Liver (tissue), 9 donors: Measurements from ENCODE around the gene TMEM107. TPM values are rescaled to one million over a fixed set of nuclear protein-coding genes. Genes with fewer than 3 reads are reported as not detected.
A peak's percentile ranks its signal among the peaks of the same experiment; 100 is the strongest.
"Not testable (repeated sequence)": the region's sequence is repeated elsewhere in the genome, so short reads cannot be mapped to it uniquely, and the experiment has no call there.

ENCODE experiments used
- DNase-seq: peaks from one replicate; pipeline ENCODE4 v3.0.0-alpha.2; 2017; ENCODE audit warnings: low spot score
- H3K27ac ChIP-seq, 2 donors: one replicate each; pipeline ENCODE4 v1.7.0; 2013; ENCODE audit warnings: inconsistent platforms in 2 of 2, low read length in 2 of 2, control low read depth in 1 of 2, low read depth in 1 of 2, mild to moderate bottlenecking in 1 of 2
- H3K27me3 ChIP-seq, 4 donors: one replicate each; pipeline versions ENCODE4 v1.6.1 to v1.7.0; 2013; ENCODE audit warnings: low read length in 3 of 4, inconsistent platforms in 1 of 4, mild to moderate bottlenecking in 1 of 4, moderate library complexity in 1 of 4; ENCODE audit not compliant: control insufficient read depth in 4 of 4, insufficient read depth in 4 of 4
- H3K36me3 ChIP-seq, 4 donors: one replicate each; pipeline versions ENCODE4 v1.6.1 to v1.7.0; 2013; ENCODE audit warnings: low read length in 3 of 4, mild to moderate bottlenecking in 3 of 4, low read depth in 1 of 4, moderate library complexity in 1 of 4; ENCODE audit not compliant: control insufficient read depth in 4 of 4, insufficient read depth in 3 of 4
- H3K4me1 ChIP-seq, 4 donors: one replicate each; pipeline versions ENCODE4 v1.6.1 to v1.7.0; 2013; ENCODE audit warnings: low read length in 3 of 4, mild to moderate bottlenecking in 3 of 4, moderate library complexity in 1 of 4; ENCODE audit not compliant: control insufficient read depth in 4 of 4, insufficient read depth in 4 of 4
- H3K4me3 ChIP-seq, 3 donors: one replicate each; pipeline versions ENCODE4 v1.6.1 to v1.7.0; 2013; ENCODE audit warnings: low read length in 3 of 3, control low read depth in 1 of 3, low read depth in 1 of 3, mild to moderate bottlenecking in 1 of 3
- H3K9ac ChIP-seq, 2 donors: one replicate each; pipeline ENCODE4 v1.7.0; 2013; ENCODE audit warnings: low read length in 2 of 2, mild to moderate bottlenecking in 2 of 2, moderate library complexity in 2 of 2, control low read depth in 1 of 2, low read depth in 1 of 2
- H3K9me3 ChIP-seq, 4 donors: one replicate each; pipeline versions ENCODE4 v1.6.1 to v1.7.0; 2013; ENCODE audit warnings: low read length in 3 of 4; ENCODE audit not compliant: control insufficient read depth in 4 of 4
- ATF3 ChIP-seq: IDR thresholded peaks from 2 replicates; pipeline ENCODE4 v1.6.1; 2016; ENCODE audit warnings: antibody characterized with exemption
- CTCF ChIP-seq: fragments of 150-350 bp; IDR thresholded peaks from 2 replicates; pipeline ENCODE4 v1.5.1; 2017; ENCODE audit warnings: improper control_type of control experiment, low read depth, low read length; ENCODE audit not compliant: missing input control
- EGR1 ChIP-seq, 2 donors: IDR thresholded peaks; 2 replicates each; pipeline ENCODE4 v1.6.1; 2016 to 2018; ENCODE audit warnings: antibody characterized with exemption in 2 of 2, low read depth in 2 of 2
- FOXA2 ChIP-seq: IDR thresholded peaks from 2 replicates; pipeline ENCODE4 v1.6.1; 2016; ENCODE audit warnings: antibody characterized with exemption
- HNF4A ChIP-seq, 2 donors: conservative IDR thresholded peaks; 2 replicates each; pipeline ENCODE4 v1.6.1; 2016; ENCODE audit warnings: antibody characterized with exemption in 2 of 2, mild to moderate bottlenecking in 2 of 2
- JUND ChIP-seq, 2 donors: IDR thresholded peaks; 2 replicates each; pipeline ENCODE4 v1.6.1; 2016; ENCODE audit warnings: antibody characterized with exemption in 2 of 2
- MAX ChIP-seq: IDR thresholded peaks from 2 replicates; pipeline ENCODE4 v1.6.1; 2016; ENCODE audit warnings: antibody characterized with exemption
- NR2F2 ChIP-seq: IDR thresholded peaks from 2 replicates; pipeline ENCODE4 v1.6.1; 2016; ENCODE audit warnings: antibody characterized with exemption
- RAD21 ChIP-seq, 2 donors: IDR thresholded peaks; 2 replicates each; pipeline ENCODE4 v1.6.1; 2016; ENCODE audit warnings: antibody characterized with exemption in 2 of 2, mild to moderate bottlenecking in 2 of 2
- REST ChIP-seq: IDR thresholded peaks from 2 replicates; pipeline ENCODE4 v1.6.1; 2016; ENCODE audit warnings: antibody characterized with exemption, mild to moderate bottlenecking
- RXRA ChIP-seq, 2 donors: IDR thresholded peaks; 2 replicates each; pipeline ENCODE4 v1.6.1; 2017 to 2018; ENCODE audit warnings: antibody characterized with exemption in 2 of 2, mild to moderate bottlenecking in 1 of 2
- SP1 ChIP-seq: IDR thresholded peaks from 2 replicates; pipeline ENCODE4 v1.6.1; 2018; ENCODE audit warnings: antibody characterized with exemption, mild to moderate bottlenecking
- TAF1 ChIP-seq: conservative IDR thresholded peaks from 2 replicates; pipeline ENCODE4 v1.6.1; 2016; ENCODE audit warnings: antibody characterized with exemption, mild to moderate bottlenecking
- YY1 ChIP-seq: IDR thresholded peaks from 2 replicates; pipeline ENCODE4 v1.6.1; 2016; ENCODE audit warnings: antibody characterized with exemption, mild to moderate bottlenecking
- ZBTB33 ChIP-seq: IDR thresholded peaks from 2 replicates; pipeline ENCODE4 v1.6.1; 2016; ENCODE audit warnings: antibody characterized with exemption
- WGBS: extraction: QIAGEN DNeasy Blood & Tissue Kit; methylation state at CpG from one replicate; pipeline ENCODE4 v1.1.7; 2013; 5-methylcytosine and 5-hydroxymethylcytosine counted together
- polyA plus RNA-seq, 2 donors: library from polyadenylated mRNA; stranded (reverse) in 1 of 2; unstranded in 1 of 2; fragments of 200-250 nt in 1 of 2; fragments of >200 nt in 1 of 2; fragmentation: Nextera tagmentation in 1 of 2; extraction: Ambion mirVana in 1 of 2; gene quantifications; one replicate each; pipeline versions ENCODE4 v1.2.1 to v1.2.3, GENCODE V29; 2013 to 2015
- total RNA-seq, 2 donors: library from RNA; depleted of rRNA; stranded (reverse); fragments of >200 nt; gene quantifications; one replicate each; pipeline ENCODE4 v1.2.3, GENCODE V29; 2014
- donor health status: healthy.
- donor health status: healthy.
- donor health status: healthy.
- donor health status: healthy.
- donor health status: healthy.

The TMEM107 gene
- total and polyA plus RNA-seq, 4 donors = 3.0 to 8.4 (median 4.2) TPM

GRCh38 chr17:8220783-8221662, 44.8 kb upstream of the TMEM107 start:
- TF ChIP-seq REST = no peak
- TF ChIP-seq JUND (IDR thresholded peaks at IDR 0.05) = no peak
- TF ChIP-seq SP1 = peak; percentile 32
- TF ChIP-seq EGR1 (IDR thresholded peaks at IDR 0.05; ENCODE audit: low read depth in 2 of 2) = no peak
- peak in 1 of 2 donors; percentile 26 for TF ChIP-seq HNF4A (conservative IDR thresholded peaks at IDR 0.05)
- TF ChIP-seq ZBTB33 = peak; percentile 18
- peak in 1 of 2 donors; percentile 26 for TF ChIP-seq RAD21 (IDR thresholded peaks at IDR 0.05)
- peak; percentile 98 for TF ChIP-seq YY1
- peak; percentile 100 for TF ChIP-seq ATF3
- TF ChIP-seq RXRA (IDR thresholded peaks at IDR 0.05) = peak in 1 of 2 donors; percentile 8
- no peak for TF ChIP-seq FOXA2
- TF ChIP-seq MAX = peak; percentile 68
- TF ChIP-seq TAF1 = peak; percentile 48
- TF ChIP-seq CTCF = peak; percentile 4
- TF ChIP-seq NR2F2 = peak; percentile 44

GRCh38 chr17:8214000-8214399, 37.8 kb upstream of the TMEM107 start:
- DNase-seq, H3K9ac ChIP-seq, H3K9me3 ChIP-seq, H3K4me3 ChIP-seq, H3K36me3 ChIP-seq, H3K27me3 ChIP-seq, H3K27ac ChIP-seq: not testable (repeated sequence)
- peaks cover 5 to 12% (median 8%) of the 10 kb centered on the region in 4 donors for H3K4me1 ChIP-seq
- 94% methylated on average over 15 of the region's 15 CpGs for WGBS

More at GRCh38 chr17:8220783-8221662, 44.8 kb upstream of the TMEM107 start:
- H3K9me3 ChIP-seq = no peaks in the 10 kb centered on the region
- 12% methylated on average over 45 of the region's 45 CpGs for WGBS
- DNase-seq = peak; percentile 95
- H3K27ac ChIP-seq = peak overlapping the region; percentile 82 to 93
- H3K4me3 ChIP-seq = peak overlapping the region; percentile 60 to 77 (median 67)
- H3K9ac ChIP-seq = peak overlapping the region; percentile 35 to 91
- H3K4me1 ChIP-seq = peaks cover 4 to 25% (median 15%) of the 10 kb centered on the region in 4 donors
- H3K27me3 ChIP-seq = no peaks in the 10 kb centered on the region
- no peaks in the 10 kb centered on the region for H3K36me3 ChIP-seq
